HG02885 (cell line): ENCODE results near the gene ADD1.
"Not testable (repeated sequence)": the region's sequence is repeated elsewhere in the genome, so short reads cannot be mapped to it uniquely, and the experiment has no call there.

Experiments
- ATAC-seq: cut with Tn5 transposase; IDR thresholded peaks from one replicate; pipeline ENCODE4 v1.9.1; 2021; ENCODE audit warnings: mild to moderate bottlenecking; ENCODE audit not compliant: unreplicated experiment, poor library complexity

The ADD1 gene

GRCh38 chr4:2940267-2941137 lies 96.9 kb downstream of the ADD1 start:
- ATAC-seq, result no peak

GRCh38 chr4:2941138-2942036 lies 97.7 kb downstream of the ADD1 start:
- ATAC-seq, result no peak

- no peak for ATAC-seq
These were observed 98.4 kb downstream of the ADD1 start for GRCh38 chr4:2942037-2942531.

GRCh38 chr4:2942532-2943363 lies 99.1 kb downstream of the ADD1 start:
- ATAC-seq, result no peak

GRCh38 chr4:2943364-2944090 lies 99.9 kb downstream of the ADD1 start:
- no peak for ATAC-seq

GRCh38 chr4:2944091-2944482 lies 100.4 kb downstream of the ADD1 start:
- no peak for ATAC-seq

GRCh38 chr4:2944586-2945526 lies 101.2 kb downstream of the ADD1 start:
- ATAC-seq, result no peak

GRCh38 chr4:2945619-2946604 lies 102.3 kb downstream of the ADD1 start:
- not testable (repeated sequence) for ATAC-seq

GRCh38 chr4:2946812-2947600 lies 103.4 kb downstream of the ADD1 start:
- ATAC-seq, result no peak

- no peak for ATAC-seq
These were observed 104.3 kb downstream of the ADD1 start for GRCh38 chr4:2947926-2948325.

GRCh38 chr4:2948895-2949781 lies 105.5 kb downstream of the ADD1 start:
- ATAC-seq, result no peak

GRCh38 chr4:2949782-2950125 lies 106.1 kb downstream of the ADD1 start:
- ATAC-seq, result no peak

- ATAC-seq, result no peak
These were observed 106.8 kb downstream of the ADD1 start for GRCh38 chr4:2950221-2950989.

- no peak for ATAC-seq
These were observed 109.9 kb downstream of the ADD1 start for GRCh38 chr4:2953496-2953895.
